ENCODE data around the gene HM13. TPM values are rescaled to one million over a fixed set of nuclear protein-coding genes. Genes with fewer than 3 reads are reported as not detected.

The HM13 gene
- total and polyA plus RNA-seq, 8 donors: 10.7 to 181 (median 91.8) TPM

- Histone ChIP-seq H3K9me3 (no peaks in the 10 kb centered on the region), H3K4me3 (no peak overlapping the region), H3K27me3 (no peaks in the 10 kb centered on the region), H3K4me1 (peaks cover 13 to 60% (median 37%) of the 10 kb centered on the region in 4 donors), H3K27ac (peak overlapping the region in 2 of 5 donors; percentile 36 to 68), H3K36me3 (peaks cover 17 to 73% (median 69%) of the 10 kb centered on the region in 4 donors)
- TF ChIP-seq EP300 (IDR thresholded peaks at IDR 0.05) (no peak), POLR2A (IDR thresholded peaks at IDR 0.05) (no peak), POLR2AphosphoS5 (IDR thresholded peaks at IDR 0.05) (no peak), CTCF (IDR thresholded peaks at IDR 0.05) (no peak)
- DNase-seq: no peak
- 72 to 85% (median 81%) methylated on average over 8 of the region's 8 CpGs for WGBS, 5 donors
- intact Hi-C loops (cut with DNase I; ENCODE audit: low total_unique reads): no loop called here
Measured at GRCh38 chr20:31523361-31524283, 9.4 kb downstream of the HM13 start.

GRCh38 chr20:31527266-31527665, 13.0 kb downstream of the HM13 start:
- no peak overlapping the region for H3K4me3 ChIP-seq
- no peaks in the 10 kb centered on the region for H3K27me3 ChIP-seq
- 92 to 97% (median 93%) methylated on average over 6 of the region's 6 CpGs for WGBS, 5 donors
- TF ChIP-seq POLR2AphosphoS5 (IDR thresholded peaks at IDR 0.05) (no peak), EP300 (IDR thresholded peaks at IDR 0.05) (no peak), CTCF (IDR thresholded peaks at IDR 0.05) (no peak)
- no peaks in the 10 kb centered on the region for H3K9me3 ChIP-seq
- intact Hi-C loops (cut with DNase I; ENCODE audit: low total_unique reads): no loop called here
- no peak overlapping the region for H3K27ac ChIP-seq
- no peak for DNase-seq
- peaks cover 0 to 27% (median 15%) of the 10 kb centered on the region in 4 donors for H3K4me1 ChIP-seq
- H3K36me3 ChIP-seq: peaks cover 44 to 88% (median 80%) of the 10 kb centered on the region in 4 donors

- H3K36me3 ChIP-seq: peaks cover 79 to 100% (median 100%) of the 10 kb centered on the region in 4 donors
- H3K4me1 ChIP-seq: peaks cover 0 to 7% (median 0%) of the 10 kb centered on the region in 4 donors
- H3K9me3 ChIP-seq: no peaks in the 10 kb centered on the region
- H3K27me3 ChIP-seq: no peaks in the 10 kb centered on the region
- no peak overlapping the region for H3K27ac ChIP-seq
- intact Hi-C loops (cut with DNase I; ENCODE audit: low total_unique reads): no loop called here
- TF ChIP-seq EP300 (IDR thresholded peaks at IDR 0.05) (no peak), POLR2AphosphoS5 (IDR thresholded peaks at IDR 0.05) (no peak), POLR2A (IDR thresholded peaks at IDR 0.05) (no peak), CTCF (IDR thresholded peaks at IDR 0.05) (no peak)
- no peak for DNase-seq
- H3K4me3 ChIP-seq: no peak overlapping the region
Measured at GRCh38 chr20:31535298-31535697, 21.1 kb downstream of the HM13 start.

- Histone ChIP-seq H3K27me3 (no peaks in the 10 kb centered on the region), H3K4me3 (no peak overlapping the region), H3K9me3 (no peaks in the 10 kb centered on the region), H3K27ac (no peak overlapping the region), H3K4me1 (peaks cover 0 to 7% (median 0%) of the 10 kb centered on the region in 4 donors), H3K36me3 (peaks cover 67 to 99% (median 97%) of the 10 kb centered on the region in 4 donors)
- 88 to 91% (median 90%) methylated on average over 5 of the region's 5 CpGs for WGBS, 5 donors
- intact Hi-C loops (cut with DNase I; ENCODE audit: low total_unique reads): no loop called here
- TF ChIP-seq POLR2A (IDR thresholded peaks at IDR 0.05) (no peak), CTCF (IDR thresholded peaks at IDR 0.05) (no peak), POLR2AphosphoS5 (IDR thresholded peaks at IDR 0.05) (no peak), EP300 (IDR thresholded peaks at IDR 0.05) (no peak)
- no peak for DNase-seq
Measured at GRCh38 chr20:31536575-31536974, 22.3 kb downstream of the HM13 start.

Measured in stomach (tissue), 9 donors.